Motor neuron (in vitro differentiated cells): ENCODE results near the gene RBMS3. TPM values are rescaled to one million over a fixed set of nuclear protein-coding genes. Genes with fewer than 3 reads are reported as not detected.
A peak's percentile ranks its signal among the peaks of the same experiment; 100 is the strongest.
"Not testable (repeated sequence)": the region's sequence is repeated elsewhere in the genome, so short reads cannot be mapped to it uniquely, and the experiment has no call there.

Experiments
- ATAC-seq, 8 experiments: fragments of 200-7000 bp; cut with Tn5 transposase; replicated peaks in 6 of 8; 2 replicates each; pipeline ENCODE4 v1.8.0; 2021; ENCODE audit warnings: mild to moderate bottlenecking in 8 of 8, moderate library complexity in 8 of 8
- H3K27ac ChIP-seq, 2 donors: fragments of 250-450 bp; sonication (Bioruptor Pico); 2 replicates each; pipeline ENCODE4 v1.9.0; 2021; ENCODE audit warnings: antibody characterized with exemption in 2 of 2, mild to moderate bottlenecking in 2 of 2, moderate library complexity in 1 of 2
- H3K4me1 ChIP-seq, 2 donors: fragments of 250-450 bp; sonication (Bioruptor Pico); replicated peaks in 1 of 2; 2 replicates each; pipeline ENCODE4 v1.6.1; 2021; ENCODE audit warnings: antibody characterized with exemption in 2 of 2, mild to moderate bottlenecking in 2 of 2, moderate library complexity in 1 of 2
- H3K4me3 ChIP-seq, 5 donors: fragments of 250-450 bp; sonication (Bioruptor Pico); 2 replicates each; pipeline ENCODE4 v1.9.0; 2021; ENCODE audit warnings: antibody characterized with exemption in 5 of 5, mild to moderate bottlenecking in 5 of 5, moderate library complexity in 4 of 5
- WGBS, 10 experiments: fragments of 450-650 bp; shearing (Covaris generic); methylation state at CpG; one replicate each; pipeline ENCODE4 v1.0.0; 2022; 5-methylcytosine and 5-hydroxymethylcytosine counted together
- in situ Hi-C, 9 experiments: fragments of 400-800 bp; cut with MboI; loops; one replicate each; pipeline ENCODE4 v1.15.0; 2021; ENCODE audit warnings: low sequenced_read_pairs in 9 of 9, low pct_unique_long_range_greater_than_20kb in 2 of 9; ENCODE audit not compliant: unreplicated experiment in 9 of 9
- total RNA-seq, 8 experiments: library from RNA; unstranded; fragments of 300-600 nt; gene quantifications; 2 replicates each; pipeline versions ENCODE4 v1.2.3 to v1.2.4, GENCODE V29; 2022

RBMS3 gene
- total RNA-seq: 10 to 100 TPM; 11.0 to 63.7 (median 16.7) TPM

- peak within 1 kb of the TSS; percentile 26 to 43 (median 38) for H3K4me3 ChIP-seq
- H3K4me1 ChIP-seq: peaks cover 4 to 21% of the 10 kb centered on the region in 2 donors
- peak within 1 kb of the TSS in 1 of 2 donors; percentile 68 for H3K27ac ChIP-seq
These were observed at the start of gene RBMS3 for GRCh38 chr3:29280404-29281093. Gene RBMS3, plus strand, starts transcription at chr3:29281071.

GRCh38 chr3:29233126-29233525 lies 47.7 kb upstream of the RBMS3 start:
- peak in 1 of 8 experiments; percentile 40 for ATAC-seq
- H3K27ac ChIP-seq, in situ Hi-C loops, H3K4me1 ChIP-seq, H3K4me3 ChIP-seq: not testable (repeated sequence)
- WGBS, 10 experiments: 0 to 40% (median 0%) methylated on average over 1 of the region's 1 CpG; no CpG with 5 or more reads in 7 of the 10 experiments

More at GRCh38 chr3:29280404-29281093, at the start of gene RBMS3:
- ATAC-seq: peak; percentile 83 to 97 (median 96)
- in situ Hi-C loops: loop anchor here in 1 of 9 experiments (25.0 kb wide), 1 partner anchor 482 kb away; no protein-coding TSS in a partner anchor
- WGBS, 10 experiments: 1 to 6% (median 4%) methylated on average over 3 to 16 of the region's 16 CpGs; no CpG with 5 or more reads in 1 of the 10 experiments

GRCh38 chr3:29236146-29236840 lies 44.6 kb upstream of the RBMS3 start:
- no peak overlapping the region for H3K27ac ChIP-seq
- in situ Hi-C loops: no loop called here
- no peak overlapping the region for H3K4me3 ChIP-seq
- WGBS, 10 experiments: 28 to 100% (median 84%) methylated on average over 1 to 3 of the region's 3 CpGs
- ATAC-seq: no peak
- no peaks in the 10 kb centered on the region for H3K4me1 ChIP-seq

GRCh38 chr3:29239376-29239775 lies 41.5 kb upstream of the RBMS3 start:
- in situ Hi-C loops: no loop called here
- no peak overlapping the region for H3K4me3 ChIP-seq
- no peaks in the 10 kb centered on the region for H3K4me1 ChIP-seq
- 86 to 100% (median 90%) methylated on average over 1 to 2 of the region's 2 CpGs; no CpG with 5 or more reads in 4 of the 10 experiments for WGBS, 10 experiments
- H3K27ac ChIP-seq: no peak overlapping the region
- ATAC-seq: no peak

GRCh38 chr3:29240248-29240647 lies 40.6 kb upstream of the RBMS3 start:
- no peak overlapping the region for H3K4me3 ChIP-seq
- no peak overlapping the region for H3K27ac ChIP-seq
- H3K4me1 ChIP-seq: no peaks in the 10 kb centered on the region
- peak in 1 of 8 experiments; percentile 49 for ATAC-seq
- in situ Hi-C loops: no loop called here

GRCh38 chr3:29240887-29241286 lies 40.0 kb upstream of the RBMS3 start:
- 57 to 100% (median 94%) methylated on average over 1 to 4 of the region's 4 CpGs; no CpG with 5 or more reads in 5 of the 10 experiments for WGBS, 10 experiments
- no peak overlapping the region for H3K4me3 ChIP-seq
- no peaks in the 10 kb centered on the region for H3K4me1 ChIP-seq
- in situ Hi-C loops: no loop called here
- ATAC-seq: no peak
- no peak overlapping the region for H3K27ac ChIP-seq

GRCh38 chr3:29241855-29242254 lies 39.0 kb upstream of the RBMS3 start:
- Histone ChIP-seq H3K4me1 (no peaks in the 10 kb centered on the region), H3K4me3 (no peak overlapping the region), H3K27ac (no peak overlapping the region)
- no peak for ATAC-seq
- in situ Hi-C loops: no loop called here

GRCh38 chr3:29242296-29242695 lies 38.6 kb upstream of the RBMS3 start:
- no peak for ATAC-seq
- in situ Hi-C loops: no loop called here
- no peaks in the 10 kb centered on the region for H3K4me1 ChIP-seq
- H3K27ac ChIP-seq: no peak overlapping the region
- no peak overlapping the region for H3K4me3 ChIP-seq
- 83 to 100% (median 95%) methylated on average over 1 to 2 of the region's 2 CpGs; no CpG with 5 or more reads in 3 of the 10 experiments for WGBS, 10 experiments

GRCh38 chr3:29245441-29245840 lies 35.4 kb upstream of the RBMS3 start:
- WGBS, 10 experiments: 17 to 100% (median 94%) methylated on average over 1 to 2 of the region's 2 CpGs
- Histone ChIP-seq H3K4me1 (peaks cover 0 to 5% of the 10 kb centered on the region in 2 donors), H3K27ac (no peak overlapping the region), H3K4me3 (no peak overlapping the region)
- no peak for ATAC-seq
- in situ Hi-C loops: no loop called here

- WGBS, 10 experiments: 87 to 100% (median 95%) methylated on average over 2 to 3 of the region's 3 CpGs
- no peak for ATAC-seq
- Histone ChIP-seq H3K27ac (no peak overlapping the region), H3K4me3 (no peak overlapping the region), H3K4me1 (peaks cover 0 to 5% of the 10 kb centered on the region in 2 donors)
- in situ Hi-C loops: no loop called here
These were observed 33.7 kb upstream of the RBMS3 start for GRCh38 chr3:29247088-29247745.

GRCh38 chr3:29249829-29250345 lies 31.0 kb upstream of the RBMS3 start:
- WGBS, 10 experiments: 54 to 89% (median 74%) methylated on average over 2 to 6 of the region's 6 CpGs; no CpG with 5 or more reads in 1 of the 10 experiments
- H3K4me1 ChIP-seq: peaks cover 0 to 5% of the 10 kb centered on the region in 2 donors
- no peak overlapping the region for H3K27ac ChIP-seq
- ATAC-seq: no peak
- no peak overlapping the region for H3K4me3 ChIP-seq
- in situ Hi-C loops: no loop called here

GRCh38 chr3:29255854-29256696 lies 24.8 kb upstream of the RBMS3 start:
- Histone ChIP-seq H3K4me3 (no peak overlapping the region), H3K4me1 (peaks cover 0 to 4% of the 10 kb centered on the region in 2 donors), H3K27ac (no peak overlapping the region)
- 88 to 98% (median 94%) methylated on average over 1 to 5 of the region's 5 CpGs; no CpG with 5 or more reads in 3 of the 10 experiments for WGBS, 10 experiments
- in situ Hi-C loops: no loop called here
- ATAC-seq: no peak
